Dendritic cell treated with granulocyte-macrophage colony-stimulating factor and Interleukin-4, amounts not matched to agents 40 ng/mL and 50 ng/mL, for 4 days (primary cell): ENCODE results near the gene CAMKMT.

Source experiments
- H3K27ac Mint-ChIP-seq: one replicate; pipeline ENCODE4 v1.8.0; 2022; ENCODE audit warnings: mild to moderate bottlenecking, mixed read lengths
- H3K27me3 Mint-ChIP-seq: one replicate; pipeline ENCODE4 v1.8.0; 2022; ENCODE audit warnings: mild to moderate bottlenecking, mixed read lengths
- H3K36me3 Mint-ChIP-seq: one replicate; pipeline ENCODE4 v1.8.0; 2022; ENCODE audit warnings: low read depth, mixed read lengths
- H3K4me1 Mint-ChIP-seq: one replicate; pipeline ENCODE4 v1.8.0; 2022; ENCODE audit warnings: low read depth, mixed read lengths
- H3K4me3 Mint-ChIP-seq: one replicate; pipeline ENCODE4 v1.8.0; 2022; ENCODE audit warnings: mild to moderate bottlenecking, moderate library complexity, mixed read lengths
- H3K9me3 Mint-ChIP-seq: one replicate; pipeline ENCODE4 v1.8.0; 2022; ENCODE audit warnings: mixed read lengths
- intact Hi-C: fragments of 100-400 bp; cut with micrococcal nuclease; formaldehyde crosslinking; loops from one replicate; pipeline ENCODE4 v1.15.0; 2022

The CAMKMT gene

GRCh38 chr2:44519026-44519425 lies 157.3 kb downstream of the CAMKMT start:
- Mint-ChIP-seq H3K4me1 (no peaks in the 10 kb centered on the region), H3K36me3 (peaks cover 9% of the 10 kb centered on the region), H3K4me3 (no peak overlapping the region), H3K27me3 (no peaks in the 10 kb centered on the region), H3K9me3 (peaks cover 26% of the 10 kb centered on the region), H3K27ac (no peak overlapping the region)
- intact Hi-C loops, result no loop called here

GRCh38 chr2:44522846-44523245 lies 161.1 kb downstream of the CAMKMT start:
- Mint-ChIP-seq H3K27me3 (no peaks in the 10 kb centered on the region), H3K36me3 (peaks cover 9% of the 10 kb centered on the region), H3K27ac (no peak overlapping the region), H3K4me1 (peaks cover 1% of the 10 kb centered on the region), H3K4me3 (no peak overlapping the region), H3K9me3 (peaks cover 26% of the 10 kb centered on the region)
- intact Hi-C loops, result no loop called here

- H3K27ac Mint-ChIP-seq, result no peak overlapping the region
Observed at GRCh38 chr2:44524347-44524926, 162.7 kb downstream of the CAMKMT start.

GRCh38 chr2:44526352-44526751 lies 164.6 kb downstream of the CAMKMT start:
- Mint-ChIP-seq H3K27ac (no peak overlapping the region), H3K27me3 (peaks cover 3% of the 10 kb centered on the region), H3K36me3 (peaks cover 9% of the 10 kb centered on the region), H3K4me1 (peaks cover 11% of the 10 kb centered on the region), H3K9me3 (peaks cover 18% of the 10 kb centered on the region), H3K4me3 (no peak overlapping the region)
- intact Hi-C loops, result no loop called here

More at GRCh38 chr2:44524347-44524926, 162.7 kb downstream of the CAMKMT start:
- peaks cover 9% of the 10 kb centered on the region for H3K36me3 Mint-ChIP-seq
- H3K4me1 Mint-ChIP-seq, result peaks cover 11% of the 10 kb centered on the region
- H3K4me3 Mint-ChIP-seq, result no peak overlapping the region
- intact Hi-C loops, result no loop called here
- H3K9me3 Mint-ChIP-seq, result peaks cover 26% of the 10 kb centered on the region
- peaks cover 3% of the 10 kb centered on the region for H3K27me3 Mint-ChIP-seq

DNA sequence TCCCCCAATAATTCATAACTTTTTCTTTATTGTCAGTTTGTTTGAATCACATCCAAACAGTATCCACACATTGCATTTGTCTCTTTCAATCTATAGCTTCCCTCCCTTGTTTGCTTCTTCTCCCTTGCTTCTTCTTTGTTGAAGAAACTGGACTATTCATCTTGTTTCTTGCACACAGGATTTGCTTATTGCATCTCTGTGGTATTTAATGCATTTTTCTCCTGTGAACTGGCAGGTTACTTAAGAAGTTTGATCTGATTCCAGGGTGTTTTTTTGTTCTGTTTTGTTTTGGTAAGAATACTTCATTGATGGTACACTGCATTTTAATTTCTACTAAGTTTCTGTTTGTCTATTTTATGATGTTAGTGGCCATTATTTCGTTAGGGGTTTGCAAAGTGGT lies 166.8 kb downstream of the CAMKMT start:
- Mint-ChIP-seq H3K9me3 (no peaks in the 10 kb centered on the region), H3K27me3 (peaks cover 3% of the 10 kb centered on the region), H3K4me1 (peaks cover 14% of the 10 kb centered on the region), H3K27ac (peak overlapping the region; percentile 12), H3K4me3 (no peak overlapping the region), H3K36me3 (no peaks in the 10 kb centered on the region)
- intact Hi-C loops, result no loop called here

- no peaks in the 10 kb centered on the region for H3K36me3 Mint-ChIP-seq
- intact Hi-C loops, result no loop called here
- H3K9me3 Mint-ChIP-seq, result peaks cover under 1% of the 10 kb centered on the region
- H3K4me1 Mint-ChIP-seq, result peaks cover 17% of the 10 kb centered on the region
- no peak overlapping the region for H3K27ac Mint-ChIP-seq
- peaks cover 3% of the 10 kb centered on the region for H3K27me3 Mint-ChIP-seq
- no peak overlapping the region for H3K4me3 Mint-ChIP-seq
Observed at GRCh38 chr2:44529448-44529847, 167.7 kb downstream of the CAMKMT start.

DNA sequence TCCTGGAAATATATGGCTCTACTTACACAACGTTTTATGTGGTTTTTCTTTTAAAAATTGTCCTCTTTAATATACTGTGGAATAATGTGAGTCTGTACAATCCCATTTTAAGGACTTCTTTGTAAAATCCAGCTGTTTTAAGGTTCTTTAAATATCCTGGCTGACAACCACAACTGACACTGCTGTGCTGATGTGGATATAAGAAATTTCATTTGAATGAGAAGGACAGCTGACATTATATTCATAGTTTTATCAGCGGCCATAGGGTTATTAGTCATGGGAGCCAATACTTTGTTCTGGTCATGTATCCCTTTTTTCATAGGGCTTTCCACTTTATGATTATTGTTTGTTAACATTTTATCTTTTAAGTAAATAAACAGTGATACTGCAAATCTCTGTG lies 169.5 kb downstream of the CAMKMT start:
- intact Hi-C loops, result no loop called here
- peaks cover 14% of the 10 kb centered on the region for H3K27me3 Mint-ChIP-seq
- H3K9me3 Mint-ChIP-seq, result peaks cover 6% of the 10 kb centered on the region
- no peaks in the 10 kb centered on the region for H3K36me3 Mint-ChIP-seq
- no peak overlapping the region for H3K27ac Mint-ChIP-seq
- no peak overlapping the region for H3K4me3 Mint-ChIP-seq
- peaks cover 28% of the 10 kb centered on the region for H3K4me1 Mint-ChIP-seq

DNA sequence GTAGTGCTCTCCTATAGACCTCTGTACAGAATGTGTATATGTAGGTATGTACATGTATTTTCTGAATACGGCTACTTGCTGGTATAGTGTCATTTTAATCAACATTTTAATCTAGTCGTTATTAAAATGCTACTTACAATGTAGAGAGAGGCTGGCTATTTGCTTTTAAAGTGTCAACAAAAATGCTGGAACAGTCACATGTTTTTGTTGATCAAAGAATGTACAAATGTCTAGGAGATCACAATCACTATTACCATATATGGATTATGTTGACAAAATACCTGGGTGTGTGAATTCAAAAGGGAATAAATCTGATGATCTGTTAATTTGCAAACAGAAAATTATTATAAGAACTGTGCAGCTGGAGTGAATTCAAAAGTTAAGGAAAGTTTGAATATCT lies 170.3 kb downstream of the CAMKMT start:
- H3K4me3 Mint-ChIP-seq, result no peak overlapping the region
- peaks cover 6% of the 10 kb centered on the region for H3K9me3 Mint-ChIP-seq
- peaks cover 28% of the 10 kb centered on the region for H3K4me1 Mint-ChIP-seq
- H3K27me3 Mint-ChIP-seq, result peaks cover 17% of the 10 kb centered on the region
- intact Hi-C loops, result no loop called here
- H3K27ac Mint-ChIP-seq, result no peak overlapping the region
- no peaks in the 10 kb centered on the region for H3K36me3 Mint-ChIP-seq

DNA sequence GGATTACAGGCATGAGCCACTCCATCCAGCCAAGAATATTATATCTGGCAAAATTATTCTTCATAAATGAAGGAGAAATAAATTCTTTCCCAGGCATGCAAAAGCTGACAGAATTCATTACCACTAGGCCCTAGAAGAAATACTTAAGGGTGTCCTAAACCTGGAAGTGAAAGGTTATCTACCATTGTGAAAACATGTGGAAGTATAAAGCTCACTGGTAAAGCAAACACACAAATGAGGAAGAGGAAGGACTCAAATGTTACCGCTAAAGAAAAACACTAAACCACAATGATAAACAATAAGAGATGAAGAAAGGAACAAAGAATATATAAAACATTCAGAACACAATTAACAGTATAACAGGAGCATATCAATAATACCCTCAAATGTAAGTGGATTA lies 171.8 kb downstream of the CAMKMT start:
- H3K4me3 Mint-ChIP-seq, result no peak overlapping the region
- H3K9me3 Mint-ChIP-seq, result peaks cover 6% of the 10 kb centered on the region
- intact Hi-C loops, result no loop called here
- peaks cover 18% of the 10 kb centered on the region for H3K27me3 Mint-ChIP-seq
- H3K4me1 Mint-ChIP-seq, result peaks cover 20% of the 10 kb centered on the region
- no peaks in the 10 kb centered on the region for H3K36me3 Mint-ChIP-seq
- H3K27ac Mint-ChIP-seq, result no peak overlapping the region

DNA sequence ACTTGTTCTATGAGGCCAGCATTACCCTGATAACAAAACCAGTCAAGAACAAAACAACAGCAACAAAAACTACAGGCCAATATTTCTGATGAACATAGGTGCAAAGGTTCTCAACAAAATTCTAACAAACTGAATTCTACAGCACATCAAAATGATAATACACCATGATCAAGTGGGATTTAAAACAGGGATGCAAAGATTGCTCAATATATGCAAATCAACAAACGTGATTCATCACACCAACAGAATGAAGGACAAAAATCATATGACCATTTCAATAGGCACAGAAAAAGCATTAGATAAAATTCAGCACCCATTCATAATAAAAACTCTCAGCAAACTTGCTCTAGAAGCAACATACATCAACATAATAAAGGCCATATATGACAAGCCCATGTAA lies 173.6 kb downstream of the CAMKMT start:
- peaks cover 18% of the 10 kb centered on the region for H3K27me3 Mint-ChIP-seq
- intact Hi-C loops, result no loop called here
- peaks cover 17% of the 10 kb centered on the region for H3K4me1 Mint-ChIP-seq
- peaks cover 6% of the 10 kb centered on the region for H3K9me3 Mint-ChIP-seq
- H3K27ac Mint-ChIP-seq, result no peak overlapping the region
- H3K36me3 Mint-ChIP-seq, result no peaks in the 10 kb centered on the region
- H3K4me3 Mint-ChIP-seq, result no peak overlapping the region

DNA sequence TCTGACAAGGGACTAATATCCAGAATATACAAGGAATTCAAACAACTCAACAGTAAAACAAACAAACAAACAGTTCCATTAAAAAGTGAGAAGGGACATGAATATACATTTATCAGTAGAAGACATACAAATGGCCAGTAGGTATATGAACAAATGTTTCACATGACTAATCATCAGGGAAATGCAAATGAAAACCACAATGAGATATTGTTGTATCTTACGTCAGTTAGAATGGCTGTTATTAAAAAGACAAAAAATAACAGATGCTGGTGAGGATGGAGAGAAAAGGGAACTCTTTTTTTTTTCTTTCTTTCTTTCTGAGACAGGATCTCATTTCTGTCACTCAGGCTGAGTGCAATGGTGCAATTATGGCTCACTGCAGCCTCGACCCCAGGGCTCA lies 175.5 kb downstream of the CAMKMT start:
- no peak overlapping the region for H3K27ac Mint-ChIP-seq
- intact Hi-C loops, result no loop called here
- peaks cover 17% of the 10 kb centered on the region for H3K4me1 Mint-ChIP-seq
- H3K36me3 Mint-ChIP-seq, result no peaks in the 10 kb centered on the region
- H3K27me3 Mint-ChIP-seq, result peaks cover 18% of the 10 kb centered on the region
- no peak overlapping the region for H3K4me3 Mint-ChIP-seq
- peaks cover 6% of the 10 kb centered on the region for H3K9me3 Mint-ChIP-seq

DNA sequence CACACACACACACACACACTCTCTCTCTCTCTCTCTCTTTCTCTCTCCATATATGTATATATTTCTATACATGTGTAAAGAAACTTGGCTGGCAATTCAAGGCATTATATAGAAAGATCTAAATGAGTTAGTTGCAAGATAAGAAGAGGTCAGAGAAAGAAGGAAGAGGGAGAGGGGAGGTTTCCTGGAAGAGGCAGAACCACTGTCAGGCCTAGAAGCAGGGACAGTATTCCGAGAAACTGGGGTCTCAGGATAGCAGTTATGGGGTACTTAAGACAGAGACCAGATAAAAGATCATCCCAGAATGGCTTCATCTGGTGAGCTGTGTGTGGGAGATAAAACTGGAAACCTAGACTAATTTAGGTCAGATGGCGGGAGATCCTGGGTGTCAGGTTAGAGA lies 180.8 kb downstream of the CAMKMT start:
- Mint-ChIP-seq H3K9me3 (no peaks in the 10 kb centered on the region), H3K27me3 (peaks cover 5% of the 10 kb centered on the region), H3K27ac (no peak overlapping the region), H3K4me1 (peaks cover 13% of the 10 kb centered on the region), H3K4me3 (no peak overlapping the region), H3K36me3 (no peaks in the 10 kb centered on the region)
- intact Hi-C loops, result no loop called here

- peaks cover 6% of the 10 kb centered on the region for H3K27me3 Mint-ChIP-seq
- no peak overlapping the region for H3K4me3 Mint-ChIP-seq
- H3K27ac Mint-ChIP-seq, result no peak overlapping the region
- H3K36me3 Mint-ChIP-seq, result no peaks in the 10 kb centered on the region
- H3K4me1 Mint-ChIP-seq, result peaks cover 13% of the 10 kb centered on the region
- H3K9me3 Mint-ChIP-seq, result no peaks in the 10 kb centered on the region
- intact Hi-C loops, result no loop called here
Observed at GRCh38 chr2:44543773-44544725, 182.3 kb downstream of the CAMKMT start.

- H3K4me3 Mint-ChIP-seq, result no peak overlapping the region
- peaks cover 13% of the 10 kb centered on the region for H3K4me1 Mint-ChIP-seq
- intact Hi-C loops, result no loop called here
- H3K9me3 Mint-ChIP-seq, result no peaks in the 10 kb centered on the region
- peaks cover 4% of the 10 kb centered on the region for H3K27me3 Mint-ChIP-seq
- no peak overlapping the region for H3K27ac Mint-ChIP-seq
- no peaks in the 10 kb centered on the region for H3K36me3 Mint-ChIP-seq
Observed at GRCh38 chr2:44545005-44545404, 183.3 kb downstream of the CAMKMT start.
